ENCODE results near the gene RAD51B.

RAD51B gene

GRCh38 chr14:68656452-68656851 is 836.9 kb downstream of the RAD51B start:
- H3K27me3 Mint-ChIP-seq (ENCODE audit: low read depth) = no peaks in the 10 kb centered on the region
- no peaks in the 10 kb centered on the region for H3K36me3 Mint-ChIP-seq (ENCODE audit: low read depth)
- peaks cover 91% of the 10 kb centered on the region for H3K4me1 Mint-ChIP-seq
- peak overlapping the region; percentile 94 to 98 (median 98) for H3K27ac Mint-ChIP-seq
- no peak for TF ChIP-seq CTCF (IDR thresholded peaks at IDR 0.05; ENCODE audit: unreplicated experiment in 3 of 3)
- no peak overlapping the region for H3K4me3 Mint-ChIP-seq
- H3K9me3 Mint-ChIP-seq = no peaks in the 10 kb centered on the region

- Mint-ChIP-seq H3K4me3 (no peak overlapping the region), H3K36me3 (ENCODE audit: low read depth) (no peaks in the 10 kb centered on the region), H3K4me1 (peaks cover 91% of the 10 kb centered on the region), H3K27ac (peak overlapping the region; percentile 94 to 98 (median 98)), H3K27me3 (ENCODE audit: low read depth) (no peaks in the 10 kb centered on the region), H3K9me3 (no peaks in the 10 kb centered on the region)
- TF ChIP-seq CTCF (IDR thresholded peaks at IDR 0.05; ENCODE audit: unreplicated experiment in 3 of 3) = no peak
Measured at GRCh38 chr14:68657300-68658028, 837.9 kb downstream of the RAD51B start.

- Mint-ChIP-seq H3K9me3 (no peaks in the 10 kb centered on the region), H3K27me3 (ENCODE audit: low read depth) (no peaks in the 10 kb centered on the region), H3K4me1 (peaks cover 88% of the 10 kb centered on the region), H3K36me3 (ENCODE audit: low read depth) (no peaks in the 10 kb centered on the region), H3K27ac (peak overlapping the region; percentile 94 to 98 (median 98)), H3K4me3 (no peak overlapping the region)
- no peak for TF ChIP-seq CTCF (IDR thresholded peaks at IDR 0.05; ENCODE audit: unreplicated experiment in 3 of 3)
Measured at GRCh38 chr14:68658029-68658509, 838.5 kb downstream of the RAD51B start.

GRCh38 chr14:68658943-68659931 is 839.7 kb downstream of the RAD51B start:
- H3K9me3 Mint-ChIP-seq = no peaks in the 10 kb centered on the region
- TF ChIP-seq CTCF (IDR thresholded peaks at IDR 0.05; ENCODE audit: unreplicated experiment in 3 of 3) = peak in 2 of 3 experiments; percentile 16 to 22
- peak overlapping the region in 2 of 3 experiments; percentile 45 to 51 for H3K4me3 Mint-ChIP-seq
- H3K27ac Mint-ChIP-seq = peak overlapping the region; percentile 94 to 98 (median 98)
- H3K36me3 Mint-ChIP-seq (ENCODE audit: low read depth) = no peaks in the 10 kb centered on the region
- H3K4me1 Mint-ChIP-seq = peaks cover 87% of the 10 kb centered on the region
- no peaks in the 10 kb centered on the region for H3K27me3 Mint-ChIP-seq (ENCODE audit: low read depth)

GRCh38 chr14:68660495-68660894 is 840.9 kb downstream of the RAD51B start:
- Mint-ChIP-seq H3K4me1 (peaks cover 87% of the 10 kb centered on the region), H3K9me3 (no peaks in the 10 kb centered on the region), H3K27ac (peak overlapping the region; percentile 94 to 98 (median 98)), H3K4me3 (no peak overlapping the region), H3K27me3 (ENCODE audit: low read depth) (no peaks in the 10 kb centered on the region), H3K36me3 (ENCODE audit: low read depth) (no peaks in the 10 kb centered on the region)
- no peak for TF ChIP-seq CTCF (IDR thresholded peaks at IDR 0.05; ENCODE audit: unreplicated experiment in 3 of 3)

Measured in nephron (organoid).